CD1c-positive myeloid dendritic cell (primary cell): ENCODE results near the gene TPRKB.
"Not testable (repeated sequence)": the region's sequence is repeated elsewhere in the genome, so short reads cannot be mapped to it uniquely, and the experiment has no call there.

Experiments used
- DNase-seq: peaks from one replicate; pipeline ENCODE4 v3.0.0-alpha.2; 2016; ENCODE audit errors: extremely low spot score

Gene TPRKB

DNA sequence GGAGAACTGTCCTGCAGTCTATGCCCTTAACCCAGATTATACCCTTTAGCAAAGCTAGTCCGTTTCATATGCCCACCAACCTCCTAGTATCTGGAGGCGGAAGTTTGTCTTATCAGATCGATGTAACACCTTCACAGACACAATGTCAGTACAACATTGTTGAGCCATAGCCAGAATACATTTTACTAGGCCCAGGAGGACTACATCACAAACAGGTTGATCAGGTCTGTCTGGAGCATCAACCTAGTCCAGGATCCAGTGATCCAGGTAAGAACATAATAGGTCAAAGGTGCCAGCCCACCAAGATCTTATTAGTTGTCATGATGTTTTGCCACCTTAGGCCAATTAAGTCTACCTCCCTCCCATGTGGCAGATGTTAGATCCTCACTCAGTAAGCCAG is 2.0 kb upstream of the TPRKB start:
- no peak for DNase-seq

DNA sequence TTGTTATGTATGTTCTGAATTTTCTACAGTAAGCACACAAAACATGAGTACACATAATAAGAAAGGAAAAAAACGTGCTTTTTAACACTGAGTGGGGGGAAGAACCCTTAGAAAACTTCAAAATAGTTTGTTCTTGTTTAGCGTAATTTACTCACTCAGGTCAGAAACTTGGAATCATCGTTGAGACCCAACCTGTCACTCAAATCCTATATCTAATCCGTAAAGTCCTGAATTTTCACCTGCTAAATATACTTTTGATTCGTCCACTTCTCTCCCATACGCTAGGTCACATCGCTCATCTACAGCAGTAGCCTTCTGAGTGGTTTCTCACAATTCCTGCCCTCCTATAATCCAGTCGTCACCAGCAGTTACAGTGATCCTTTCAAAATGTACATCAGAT is 767 bp downstream of the TPRKB start:
- no peak for DNase-seq

DNA sequence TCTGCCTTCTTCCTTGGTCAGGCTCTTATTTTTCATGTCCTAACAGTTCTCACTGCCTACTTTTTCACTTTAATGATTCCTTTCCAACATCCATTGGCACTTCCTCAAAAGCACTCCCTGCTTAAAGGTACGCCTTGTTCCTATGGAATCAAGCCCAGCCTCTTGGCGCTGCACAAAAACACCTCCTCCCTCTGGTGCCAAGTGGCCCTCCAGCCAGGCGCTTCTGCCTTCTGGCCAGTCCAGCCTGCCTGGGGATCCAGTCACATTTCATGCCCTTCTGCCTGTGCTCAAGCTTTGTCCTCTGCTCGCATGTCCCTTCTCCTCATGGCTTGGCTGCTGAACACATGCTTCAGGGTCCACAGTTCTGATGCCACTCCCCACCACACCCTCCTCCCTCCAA is 6.3 kb downstream of the TPRKB start:
- DNase-seq, result no peak

DNA sequence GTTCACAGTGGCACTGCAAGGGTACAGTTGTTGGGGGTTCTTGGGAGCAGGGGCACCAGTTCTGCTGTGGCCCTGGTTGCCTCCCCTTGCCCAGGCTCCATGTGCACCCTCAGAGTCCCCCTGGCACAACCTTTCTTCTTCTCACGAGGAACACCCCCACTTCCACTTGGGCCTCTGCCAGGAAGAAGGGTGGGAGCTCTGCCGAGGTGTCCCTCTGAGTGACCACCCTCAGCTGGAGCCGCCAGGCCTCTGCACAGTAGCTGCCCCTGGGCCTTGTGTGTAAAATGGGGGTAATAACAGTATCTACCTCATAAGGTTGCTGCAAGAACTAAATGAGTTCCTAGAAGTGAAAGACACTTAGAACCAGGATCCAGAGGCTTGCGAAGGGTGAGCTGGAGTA is 8.4 kb downstream of the TPRKB start:
- no peak for DNase-seq

DNA sequence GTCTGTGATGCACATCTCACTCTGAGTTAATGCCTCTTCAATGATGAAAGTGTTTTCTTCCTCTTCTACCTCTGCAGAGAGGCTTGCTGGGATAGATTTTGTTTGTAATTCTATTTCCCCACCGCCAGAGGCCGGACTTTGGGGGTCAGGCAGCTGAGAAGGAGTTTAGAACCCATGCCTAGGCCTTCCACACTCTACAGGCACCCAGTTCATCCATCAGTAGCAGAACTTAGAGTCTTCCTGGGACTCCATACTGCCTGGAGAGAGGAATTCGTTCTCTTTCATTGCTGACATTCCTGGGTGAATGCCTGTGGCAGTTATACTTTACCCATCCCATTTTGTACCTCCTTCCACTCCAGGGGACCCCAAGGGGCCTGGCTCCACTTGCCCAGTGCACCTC is 9.1 kb downstream of the TPRKB start:
- DNase-seq, result no peak

DNA sequence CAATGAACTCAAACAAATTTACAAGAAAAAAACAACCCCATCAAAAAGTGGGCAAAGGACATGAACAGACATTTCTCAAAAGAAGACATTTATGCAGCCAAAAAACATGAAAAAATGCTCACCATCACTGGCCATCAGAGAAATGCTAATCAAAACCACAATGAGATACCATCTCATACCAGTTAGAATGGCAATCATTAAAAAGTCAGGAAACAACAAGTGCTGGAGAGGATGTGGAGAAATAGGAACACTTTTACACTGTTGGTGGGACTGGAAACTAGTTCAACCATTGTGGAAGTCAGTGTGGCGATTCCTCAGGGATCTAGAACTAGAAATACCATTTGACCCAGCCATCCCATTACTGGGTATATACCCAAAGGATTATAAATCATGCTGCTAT is 10.5 kb downstream of the TPRKB start:
- DNase-seq, result not testable (repeated sequence)

DNA sequence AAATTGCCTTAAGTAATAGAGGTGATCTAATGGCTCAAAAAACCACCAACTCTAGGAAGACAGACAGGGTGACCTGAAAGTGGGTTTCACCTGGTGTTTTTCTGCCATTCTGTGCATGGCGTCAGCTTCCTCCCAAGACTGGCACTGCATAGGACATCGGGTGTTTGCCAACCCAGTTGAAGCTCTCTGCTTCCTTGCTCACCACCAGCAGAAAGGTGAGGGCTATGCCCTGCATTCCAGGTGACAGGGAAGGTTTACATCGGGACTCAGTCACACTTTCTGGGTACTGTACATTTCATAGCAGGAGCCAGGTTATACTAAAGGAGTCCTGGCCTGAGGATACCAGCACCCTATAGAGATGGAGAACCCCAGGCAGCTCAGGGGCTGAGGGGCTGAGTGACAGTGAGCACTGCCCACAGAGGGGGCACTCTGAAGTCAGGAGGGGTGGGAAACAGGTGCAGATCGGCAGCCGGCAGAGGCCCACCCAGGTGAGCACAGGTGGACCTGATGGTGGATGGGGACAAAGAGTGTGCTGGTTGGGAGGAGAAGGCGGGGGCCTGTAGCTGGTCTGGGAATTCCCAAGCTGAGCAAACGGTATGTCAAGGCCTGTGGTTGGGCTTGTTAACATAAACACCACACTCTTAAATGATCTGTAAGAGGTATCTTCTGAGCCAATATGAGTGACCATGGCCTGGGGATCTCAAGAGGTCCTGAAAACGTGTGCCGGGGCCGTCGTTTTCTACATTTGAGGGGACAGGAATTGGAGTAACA is 18.1 kb downstream of the TPRKB start:
- DNase-seq, result no peak

DNA sequence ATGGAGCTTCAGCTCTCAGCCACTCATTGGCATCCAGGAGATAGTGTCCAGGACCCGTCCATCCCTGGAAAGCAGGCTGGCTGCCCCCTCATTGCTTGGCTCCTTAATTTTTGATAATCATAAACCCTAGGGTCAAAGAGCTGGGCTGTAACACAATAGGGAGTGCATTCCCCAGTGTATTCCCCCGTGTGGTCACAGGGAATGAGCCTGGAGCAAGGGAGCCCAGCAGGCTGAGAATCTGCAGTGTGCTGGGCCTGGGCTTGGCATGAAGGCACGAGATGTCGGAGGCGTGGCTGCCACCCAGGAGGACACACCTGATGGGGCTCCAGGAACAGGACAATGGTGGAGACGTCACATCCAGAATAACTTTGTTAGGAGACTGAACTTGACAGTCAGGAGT is 18.7 kb downstream of the TPRKB start:
- DNase-seq, result no peak

DNA sequence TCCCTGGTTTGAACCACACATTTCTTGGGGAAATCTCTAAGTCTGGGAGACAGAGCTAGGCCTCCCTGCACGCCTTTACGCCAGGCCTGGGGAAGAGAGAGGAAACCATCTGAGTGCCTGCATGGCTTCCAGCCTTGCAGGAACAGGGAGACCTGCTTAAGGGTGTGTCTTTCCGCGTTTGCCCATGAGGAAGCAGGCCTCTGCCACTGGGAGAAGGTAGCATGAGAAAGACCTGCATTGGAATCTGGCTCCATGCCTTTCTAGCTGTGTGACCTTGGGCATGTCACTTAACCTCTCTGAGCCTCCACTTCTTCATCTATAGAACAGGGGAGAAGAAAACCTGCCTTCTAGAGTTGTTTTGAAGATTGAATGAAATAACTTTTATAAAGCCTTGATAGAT is 19.4 kb downstream of the TPRKB start:
- DNase-seq, result not testable (repeated sequence)

DNA sequence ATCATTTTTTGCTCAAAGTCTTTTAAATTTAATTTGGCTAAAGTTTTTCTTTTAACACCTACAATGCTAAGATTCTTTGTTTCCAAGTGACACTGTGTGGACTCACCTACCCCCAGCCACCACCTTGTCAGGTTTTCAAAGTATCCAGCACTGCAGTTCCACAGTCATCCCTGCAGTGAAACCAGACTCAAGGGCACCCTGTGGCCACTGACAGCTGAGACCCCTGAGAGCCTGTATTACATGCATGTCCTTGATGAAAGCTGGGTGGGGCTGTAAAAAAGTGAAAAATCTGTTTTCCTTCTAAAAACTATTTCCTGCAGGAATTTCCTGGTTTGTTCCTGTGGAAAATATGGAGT is 19.9 kb downstream of the TPRKB start:
- no peak for DNase-seq

DNA sequence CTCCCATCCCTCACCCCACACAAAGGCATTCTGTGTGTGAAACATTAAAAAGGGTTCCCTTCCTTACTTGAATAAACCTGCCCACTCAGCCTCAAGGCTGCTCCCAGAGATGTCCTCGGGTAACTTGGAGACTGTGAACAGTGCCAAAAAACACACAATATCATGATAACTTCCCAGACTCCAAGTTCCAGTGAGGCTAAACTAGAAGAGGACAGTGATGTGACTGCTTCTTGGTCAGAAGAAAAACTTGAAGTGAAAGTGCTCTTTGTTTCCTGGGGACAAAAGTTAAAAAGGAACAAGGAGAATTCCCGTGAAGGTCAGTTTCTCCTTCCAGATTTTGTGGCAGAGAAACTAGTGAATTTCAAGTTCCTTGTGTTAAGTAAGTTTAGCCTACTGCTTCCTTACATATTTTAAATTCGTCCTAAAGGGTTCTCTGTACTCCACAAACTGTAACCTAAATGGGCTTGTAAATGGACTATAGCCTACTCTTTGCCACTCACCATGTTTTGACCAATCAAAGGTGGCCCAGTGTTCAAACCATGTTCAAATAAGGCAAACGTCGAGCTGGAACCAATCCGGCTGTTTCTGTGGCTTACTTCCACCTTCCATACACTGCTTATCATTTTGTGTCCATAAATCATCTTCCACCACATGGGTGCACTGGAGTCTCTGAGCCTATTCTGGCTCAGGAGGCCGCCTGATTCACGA is 20.4 kb downstream of the TPRKB start:
- peak; percentile 66 for DNase-seq

DNA sequence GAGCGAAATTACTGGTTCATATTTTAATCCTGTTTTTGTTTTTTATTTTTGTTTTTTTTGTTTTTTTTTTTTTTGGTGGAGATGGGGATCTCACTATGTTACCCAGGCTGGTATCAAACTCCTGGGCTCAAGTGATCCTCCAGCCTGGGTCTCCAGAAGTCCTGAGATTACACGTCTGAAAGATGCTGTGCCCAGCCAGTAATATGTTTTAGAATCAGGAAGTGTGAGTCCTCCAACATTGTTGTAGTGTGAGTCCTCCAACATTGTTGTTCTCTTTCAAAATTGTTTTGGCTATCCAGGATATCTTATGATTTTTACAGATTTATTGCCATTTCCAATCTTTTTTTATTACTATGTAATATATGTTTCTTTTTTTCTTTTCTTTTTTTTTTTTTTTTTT is 23.1 kb downstream of the TPRKB start:
- DNase-seq, result no peak

DNA sequence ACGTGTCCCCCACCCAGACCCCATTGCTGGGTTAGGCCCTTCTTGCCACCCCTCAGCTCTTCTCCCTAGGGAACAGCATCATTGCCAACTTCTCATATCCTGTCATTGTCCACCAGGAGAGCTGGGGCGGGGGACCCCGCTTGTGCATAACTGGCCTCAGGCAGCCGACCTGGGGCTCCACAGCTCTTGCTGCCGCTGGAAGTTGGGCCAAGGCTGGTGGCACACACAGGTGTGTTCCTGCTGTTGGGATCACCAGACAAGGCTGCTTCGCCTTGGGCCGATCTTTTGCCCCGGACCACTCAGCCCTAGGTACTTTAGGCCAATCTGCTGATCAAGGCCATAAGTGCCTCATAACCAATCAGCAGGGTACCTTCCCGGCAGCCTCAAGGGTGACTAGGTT is 28.6 kb downstream of the TPRKB start:
- DNase-seq, result no peak

DNA sequence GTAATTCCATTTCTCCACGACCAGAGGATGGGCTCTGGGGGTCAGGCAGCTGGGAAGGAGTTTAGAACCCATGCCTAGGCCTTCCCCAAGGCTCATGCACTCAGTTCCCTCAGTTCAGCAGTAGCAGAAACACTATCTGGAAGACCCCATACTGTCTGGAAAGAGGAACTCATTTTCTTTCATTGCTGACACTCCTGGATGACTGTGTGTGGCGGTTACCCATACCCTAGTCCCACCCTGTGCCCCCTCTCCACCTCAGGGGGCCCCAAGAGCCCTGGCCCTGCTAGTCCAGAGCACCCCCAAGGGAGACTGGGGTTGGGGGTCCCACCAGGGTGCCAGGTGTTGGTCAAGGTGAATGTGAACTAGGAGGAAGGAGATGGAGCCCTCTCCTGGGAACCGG is 29.5 kb downstream of the TPRKB start:
- no peak for DNase-seq

DNA sequence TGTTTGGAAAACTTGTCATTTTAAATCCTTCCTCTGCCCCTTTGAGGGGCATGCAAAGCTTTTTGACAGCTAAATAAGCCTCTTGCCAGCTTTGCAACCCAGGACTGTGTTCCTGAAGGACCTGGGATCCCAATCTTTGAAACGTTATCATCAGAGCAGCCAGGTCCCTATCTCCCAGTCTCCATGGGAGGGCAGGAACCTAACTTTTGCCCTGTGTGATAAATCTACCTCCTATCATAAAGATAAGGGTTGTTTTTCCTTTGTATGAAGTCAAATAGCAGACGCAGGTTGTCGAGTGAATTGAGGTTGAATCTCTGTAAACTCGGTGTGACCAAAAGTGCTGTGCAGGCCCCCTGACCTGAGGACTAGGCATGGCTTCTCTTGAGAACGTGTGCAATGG is 30.1 kb downstream of the TPRKB start:
- no peak for DNase-seq

DNA sequence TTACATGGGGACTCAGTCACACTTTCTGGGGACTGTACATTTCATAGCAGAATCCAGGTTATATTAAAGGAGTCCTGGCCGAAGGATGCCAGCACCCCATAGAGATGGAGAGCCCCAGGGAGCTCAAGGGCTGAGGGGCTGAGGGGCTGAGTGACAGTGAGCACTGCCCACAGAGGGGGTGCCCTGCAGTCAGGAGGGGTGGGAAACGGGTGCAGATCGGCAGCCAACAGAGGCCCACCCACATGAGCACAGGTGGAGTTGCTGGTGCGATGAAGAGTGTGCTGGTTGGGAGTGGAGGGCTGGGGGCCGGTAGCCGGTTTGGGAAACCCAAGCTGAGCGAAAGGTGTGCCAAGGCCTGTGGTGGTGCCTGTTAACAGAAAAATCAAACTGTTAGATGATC is 32.1 kb downstream of the TPRKB start:
- no peak for DNase-seq

DNA sequence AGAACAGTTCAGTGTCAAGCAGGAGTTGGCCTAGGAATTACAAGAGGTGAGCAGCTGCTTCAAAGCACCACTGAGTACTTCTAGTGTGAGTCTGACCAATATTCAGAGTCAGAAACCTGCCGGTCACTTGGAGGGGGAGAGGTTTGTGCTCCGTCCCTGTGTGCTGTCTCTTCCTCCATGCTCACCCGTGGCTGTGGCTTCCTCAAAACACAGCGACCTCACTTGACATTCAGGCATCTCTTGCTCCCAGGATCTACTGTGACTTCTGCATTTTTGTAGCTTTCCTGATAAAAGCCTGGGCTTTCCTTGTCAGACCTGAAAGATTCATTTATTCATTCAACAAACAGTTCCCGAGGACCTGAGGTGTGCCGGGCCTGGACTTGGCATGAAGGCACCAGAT is 32.9 kb downstream of the TPRKB start:
- DNase-seq, result peak; percentile 20

DNA sequence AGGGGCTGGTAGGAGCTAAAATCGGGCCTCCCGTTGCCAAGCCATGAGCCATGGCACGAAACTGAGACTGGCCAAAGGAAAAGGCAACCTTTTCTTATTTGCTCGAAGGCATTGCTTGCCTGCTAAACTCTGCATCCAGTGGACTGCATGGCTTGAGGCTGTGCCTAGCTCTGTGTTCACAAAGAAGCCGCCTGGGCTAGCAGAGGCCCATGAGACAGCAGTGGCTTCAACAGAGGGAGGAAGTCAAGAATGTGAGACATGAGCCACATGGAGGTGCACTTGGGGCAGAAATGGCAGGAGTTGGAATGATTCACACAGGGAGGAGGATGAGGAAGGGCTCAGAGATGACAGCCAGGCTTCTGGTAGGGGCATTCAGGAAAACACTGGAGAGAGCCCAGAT is 33.5 kb downstream of the TPRKB start:
- DNase-seq, result no peak

DNA sequence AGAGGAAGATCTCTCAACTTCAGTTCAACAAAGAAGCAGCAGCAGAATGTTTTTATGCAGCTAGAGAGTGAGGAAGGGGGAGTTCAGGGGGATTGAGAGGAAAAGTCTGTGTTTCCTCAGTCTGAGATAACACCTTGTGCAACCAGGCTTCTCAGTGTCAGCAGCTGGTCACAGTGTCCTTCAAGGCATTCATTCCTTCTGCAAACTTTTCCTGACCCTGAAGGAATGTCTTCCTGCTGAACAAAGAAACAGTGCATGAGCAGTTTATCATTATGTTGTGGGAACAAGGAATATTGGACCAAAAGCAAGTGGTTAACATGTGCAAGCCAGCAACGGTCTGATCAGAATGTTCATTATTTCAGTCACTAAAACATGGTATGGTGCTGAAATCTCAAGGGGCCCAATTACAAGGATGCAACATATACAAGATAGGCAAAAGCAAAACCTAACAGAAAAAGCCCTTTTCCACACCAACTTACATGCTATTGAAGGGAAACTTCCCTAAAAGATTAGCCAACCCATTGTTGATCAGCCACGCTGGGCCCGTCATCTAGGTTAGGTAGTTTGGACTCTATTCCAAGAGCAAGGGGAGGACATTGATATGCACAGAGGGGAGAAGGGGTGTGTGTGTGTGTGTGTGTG is 34.2 kb downstream of the TPRKB start:
- DNase-seq, result not testable (repeated sequence)

DNA sequence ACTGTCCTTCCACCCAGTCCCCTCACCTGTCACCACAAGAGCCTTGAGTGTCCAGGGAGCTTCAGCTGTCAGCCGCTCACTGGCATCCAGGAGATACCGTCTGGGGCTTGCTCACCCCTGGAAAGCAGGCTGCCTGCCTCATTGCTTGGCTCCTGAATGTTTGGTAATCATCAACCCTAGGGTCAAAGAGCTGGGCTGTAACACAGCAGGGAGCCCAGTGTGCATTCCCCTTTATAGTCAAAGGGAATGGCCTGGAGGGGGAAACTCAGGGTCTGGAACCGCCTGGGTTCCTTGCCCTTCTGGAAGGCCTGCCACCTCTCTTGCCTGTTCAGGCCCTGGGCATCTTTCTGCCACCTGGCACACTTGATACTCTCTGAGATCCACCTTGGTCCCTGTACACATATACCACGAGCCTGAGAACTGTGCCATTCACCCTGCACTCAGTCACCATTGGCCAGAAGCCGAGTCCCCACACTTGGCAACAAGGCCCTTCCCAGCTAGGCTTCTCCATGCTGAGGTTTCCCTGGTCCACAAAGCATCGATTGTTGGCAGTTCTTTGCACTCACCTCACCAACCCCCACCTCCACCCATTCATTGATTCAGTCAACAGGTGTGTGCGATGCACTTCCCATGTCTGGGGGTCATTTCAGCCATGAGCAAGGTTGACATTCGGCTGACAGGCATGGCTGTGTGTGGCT is 35.0 kb downstream of the TPRKB start:
- DNase-seq, result no peak

DNA sequence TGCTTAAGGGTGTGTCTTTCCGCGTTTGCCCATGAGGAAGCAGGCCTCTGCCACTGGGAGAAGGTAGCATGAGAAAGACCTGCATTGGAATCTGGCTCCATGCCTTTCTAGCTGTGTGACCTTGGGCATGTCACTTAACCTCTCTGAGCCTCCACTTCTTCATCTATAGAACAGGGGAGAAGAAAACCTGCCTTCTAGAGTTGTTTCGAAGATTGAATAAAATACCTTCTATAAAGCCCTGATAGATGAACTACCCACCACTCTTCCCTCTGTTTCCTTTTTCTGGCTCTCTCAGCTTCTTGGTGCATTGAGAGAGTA is 35.7 kb downstream of the TPRKB start:
- not testable (repeated sequence) for DNase-seq

DNA sequence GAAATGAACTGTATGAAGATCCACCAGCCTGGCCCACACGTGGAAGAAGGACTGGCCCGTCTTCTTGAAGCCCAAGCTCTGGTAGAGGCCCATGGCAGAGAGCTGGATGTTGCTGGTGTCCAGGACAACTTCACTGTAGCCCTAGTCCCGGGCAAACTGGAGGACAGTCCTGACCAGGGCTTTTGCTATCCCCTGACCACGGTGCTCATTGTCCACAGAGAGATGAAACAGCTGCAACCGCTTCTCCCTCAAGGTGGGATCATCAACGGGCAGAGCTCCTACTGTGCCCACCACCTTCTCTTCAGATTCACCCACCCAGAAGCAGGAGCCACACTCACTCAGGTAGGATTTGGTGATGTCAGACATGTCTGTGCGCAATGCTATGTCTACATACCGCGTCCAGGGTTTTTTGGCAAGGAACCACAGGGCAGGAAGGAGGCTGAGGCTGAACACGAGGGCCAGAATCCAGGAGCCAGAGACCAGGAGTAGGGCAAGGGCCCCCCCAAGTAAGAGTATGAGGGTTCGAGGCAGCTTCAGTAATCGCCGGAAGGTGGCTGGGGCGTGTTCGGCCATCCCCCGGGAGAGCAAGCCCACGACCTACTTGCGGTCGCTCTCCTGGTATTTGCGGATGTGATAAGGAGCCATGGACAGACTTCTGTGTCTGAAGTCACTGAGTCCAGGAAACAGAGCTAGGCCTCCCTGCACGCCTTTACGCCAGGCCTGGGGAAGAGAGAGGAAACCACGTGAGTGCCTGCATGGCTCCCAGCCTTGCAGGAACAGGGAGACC is 36.3 kb downstream of the TPRKB start:
- peak; percentile 19 for DNase-seq
